Activated CD4-positive, alpha-beta T cell treated with anti-CD3 and anti-CD28 coated beads, Interleukin-2, Interleukin-4, amounts not matched to agents 100 ng/mL and 50 ng/mL, durations not matched to agents 16 hours and 8 hours (primary cell): Measurements from ENCODE around the gene KCNIP1.

ENCODE experiments used
- DNase-seq: peaks from one replicate; pipeline ENCODE4 v3.0.0-alpha.2; 2020; ENCODE audit warnings: low spot score

Gene KCNIP1

GRCh38 chr5:170508660-170509347 lies 5.0 kb downstream of the KCNIP1 start:
- DNase-seq = no peak

DNA sequence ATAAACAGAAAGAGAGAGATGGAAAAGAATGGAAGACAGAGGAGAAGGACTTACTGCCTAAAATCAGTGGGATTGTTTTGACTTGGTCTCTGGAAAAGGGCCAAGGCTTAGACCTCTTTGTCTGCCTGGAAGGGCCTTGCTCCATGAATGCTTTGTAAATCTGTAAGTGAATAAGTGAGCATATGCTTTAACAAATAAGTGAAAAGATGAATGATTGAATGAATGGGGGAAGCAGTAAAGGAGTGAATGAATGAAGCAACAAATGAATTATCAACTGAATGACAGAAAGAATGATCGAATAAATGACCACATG lies 5.5 kb downstream of the KCNIP1 start:
- DNase-seq = no peak

GRCh38 chr5:170510126-170510525 lies 6.3 kb downstream of the KCNIP1 start:
- no peak for DNase-seq

DNA sequence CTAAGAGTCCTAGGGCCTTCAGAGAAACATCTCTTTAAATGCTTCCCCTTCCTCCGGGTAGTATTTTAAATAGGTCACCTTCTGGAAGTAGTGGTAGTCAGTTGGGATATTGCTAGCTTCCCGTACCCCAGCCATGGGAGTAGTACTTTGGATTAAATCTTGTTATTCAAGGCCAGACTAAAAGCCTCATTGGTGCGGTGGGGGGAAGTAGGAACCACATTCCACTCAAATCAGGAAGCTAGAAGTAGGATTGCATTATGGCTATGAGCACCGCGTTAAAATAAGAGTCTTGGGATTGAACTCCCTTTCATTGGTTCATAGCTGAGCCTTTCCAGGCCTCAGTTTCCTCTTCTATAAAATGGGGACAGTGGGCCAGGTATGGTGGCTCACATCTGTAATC lies 6.7 kb downstream of the KCNIP1 start:
- no peak for DNase-seq

DNA sequence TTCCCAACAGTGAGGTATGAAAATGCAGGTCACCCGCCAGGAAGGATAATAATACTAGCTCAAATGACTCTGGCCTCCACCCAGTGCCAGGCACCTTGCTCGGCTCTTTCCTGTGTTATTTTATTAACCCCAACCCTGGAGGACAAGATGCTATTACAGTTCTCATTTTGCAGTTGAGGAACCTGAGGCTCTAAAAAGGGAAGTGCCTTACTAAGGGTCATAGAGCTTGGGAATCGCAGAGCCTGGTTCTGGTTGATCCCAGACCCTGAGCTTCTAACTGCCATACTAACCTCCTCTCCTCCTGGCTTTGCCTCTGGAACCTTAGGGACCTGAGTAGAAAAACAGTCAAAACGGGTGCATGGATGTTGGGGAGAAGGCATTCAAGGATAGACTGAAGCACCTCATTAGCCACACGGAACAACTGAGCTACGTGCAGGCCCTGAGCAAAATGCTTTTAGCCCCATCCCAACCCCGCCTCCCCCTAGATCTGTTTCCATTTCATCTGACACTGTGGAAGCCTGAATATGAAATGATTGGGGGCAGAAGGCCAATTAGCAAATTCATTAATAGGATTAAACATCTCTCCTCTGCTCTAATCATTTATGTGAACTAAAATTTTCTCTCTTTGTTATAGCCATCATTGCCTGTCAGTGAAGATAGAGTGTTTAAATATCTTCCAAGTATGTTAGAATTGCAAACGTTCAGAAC lies 7.9 kb downstream of the KCNIP1 start:
- no peak for DNase-seq

GRCh38 chr5:170513856-170514525 lies 10.2 kb downstream of the KCNIP1 start:
- DNase-seq = no peak

DNA sequence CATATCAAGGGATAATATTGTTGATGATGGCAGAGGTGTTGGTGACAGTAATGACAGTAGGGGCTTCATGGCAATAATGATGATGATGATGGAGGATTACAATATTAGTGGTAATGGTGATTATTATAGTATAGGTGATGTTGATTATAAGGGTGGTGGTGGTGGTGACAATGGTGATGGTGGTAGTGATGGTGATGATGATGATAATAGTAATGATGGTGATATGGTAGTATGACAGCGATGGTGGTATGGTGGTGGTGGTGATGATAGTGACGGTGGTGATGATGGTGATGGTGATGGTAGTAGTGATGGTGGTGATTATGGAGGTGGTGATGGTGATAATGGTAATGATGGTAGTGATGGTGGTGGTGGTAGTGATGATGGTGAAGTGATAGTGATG lies 13.6 kb downstream of the KCNIP1 start:
- DNase-seq = no peak

GRCh38 chr5:170518277-170518676 lies 14.5 kb downstream of the KCNIP1 start:
- DNase-seq = no peak

DNA sequence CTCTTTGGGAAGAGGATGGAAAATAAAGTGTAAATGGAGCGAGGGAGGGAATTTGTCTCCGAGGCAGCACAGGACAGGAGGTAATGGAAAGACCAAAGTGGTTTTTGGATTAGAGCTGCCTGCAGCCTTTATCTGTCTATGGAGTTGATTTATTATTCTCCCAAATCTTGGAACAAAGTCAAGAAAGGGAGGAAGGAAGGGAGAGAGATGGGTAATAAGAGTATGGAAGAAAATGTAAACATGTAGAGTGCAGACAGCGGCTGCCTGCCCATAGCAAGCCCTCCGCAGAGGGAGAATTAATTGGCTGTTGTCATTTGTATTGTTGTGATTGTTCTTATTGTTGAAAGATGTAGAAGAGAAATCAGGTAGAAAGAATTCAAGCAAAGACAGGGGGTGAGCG lies 15.7 kb downstream of the KCNIP1 start:
- no peak for DNase-seq

DNA sequence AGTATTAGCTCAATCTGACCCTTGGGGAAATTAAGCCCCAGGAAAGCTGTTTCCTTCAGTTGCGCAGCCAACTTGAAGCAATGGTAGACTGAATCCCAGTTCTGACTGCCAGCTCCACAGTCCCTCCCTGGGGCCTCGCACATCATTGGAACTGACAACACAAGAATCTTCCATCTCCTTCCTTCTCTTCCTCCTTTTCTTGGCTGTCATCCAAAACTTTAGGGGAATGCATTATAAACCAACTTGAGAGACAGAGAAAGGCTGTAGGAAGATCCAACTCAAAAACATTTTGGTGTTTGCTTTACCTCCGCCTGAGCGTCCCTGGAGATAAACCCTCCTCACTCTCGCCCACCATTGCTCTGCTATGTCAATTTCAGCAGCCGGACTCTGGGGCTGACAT lies 16.6 kb downstream of the KCNIP1 start:
- DNase-seq = no peak

DNA sequence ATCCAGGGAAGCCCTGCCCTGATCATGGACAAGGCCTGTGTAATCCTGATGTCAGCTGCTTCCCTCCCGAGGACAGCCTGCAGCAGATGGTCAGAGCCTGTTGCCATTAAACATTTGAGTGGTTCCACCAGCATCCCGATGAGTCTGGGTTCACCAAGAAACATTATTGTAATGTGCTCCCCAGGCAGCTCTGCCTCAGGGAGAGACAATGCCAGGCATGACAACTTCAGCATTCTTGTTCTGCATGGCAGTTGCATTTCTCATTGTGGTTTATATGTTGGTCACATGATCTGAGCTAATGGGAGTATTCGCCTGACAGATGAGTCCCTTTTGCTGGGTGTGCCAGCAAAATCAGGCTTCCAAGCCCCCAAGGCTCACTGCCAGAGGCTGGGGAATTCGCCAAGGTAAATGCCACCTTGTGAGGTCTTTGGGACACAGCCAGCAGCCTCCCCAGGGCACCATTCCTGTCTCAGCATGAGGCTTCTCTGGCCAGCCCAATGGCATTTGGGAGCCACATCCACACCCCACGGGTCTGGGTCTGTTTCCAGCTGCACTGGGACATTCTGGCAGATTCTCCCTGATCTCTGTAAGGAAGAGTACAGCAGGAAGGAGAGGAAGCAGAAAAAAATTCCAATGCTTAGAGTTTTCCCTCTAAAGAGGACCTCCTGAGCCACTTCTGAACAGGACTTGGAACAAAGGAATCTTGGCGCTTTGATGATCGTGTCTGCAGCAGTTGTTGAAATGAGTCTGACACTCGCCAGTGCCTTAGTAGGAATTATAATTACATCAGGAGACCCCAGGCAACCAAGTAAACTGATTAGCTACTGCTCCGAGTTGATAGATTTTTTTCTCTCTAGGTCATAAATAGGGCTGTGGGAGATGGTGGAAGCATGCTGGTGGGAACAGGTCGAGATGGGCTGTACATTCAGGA lies 18.7 kb downstream of the KCNIP1 start:
- no peak for DNase-seq

GRCh38 chr5:170523142-170523551 lies 19.3 kb downstream of the KCNIP1 start:
- DNase-seq = no peak

DNA sequence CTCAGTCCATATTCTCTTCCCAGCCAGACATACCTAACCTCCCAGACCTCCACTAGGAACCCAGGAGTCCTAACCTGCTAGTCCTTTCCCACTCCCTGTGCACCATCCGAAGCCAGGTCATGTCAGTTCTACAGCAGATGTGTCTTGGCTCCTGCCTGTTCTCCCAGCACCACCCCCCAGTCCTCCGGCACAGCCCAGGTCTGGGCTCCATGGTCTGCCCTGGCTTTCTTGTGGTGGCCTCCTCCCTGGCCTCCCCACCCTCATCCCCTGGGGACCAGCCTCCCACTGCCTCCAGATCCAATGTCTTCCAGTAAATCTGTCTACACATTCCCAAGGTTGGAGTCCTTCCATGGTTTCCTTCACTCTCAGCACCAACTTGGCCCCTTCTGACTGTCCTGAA lies 20.0 kb downstream of the KCNIP1 start:
- DNase-seq = no peak

DNA sequence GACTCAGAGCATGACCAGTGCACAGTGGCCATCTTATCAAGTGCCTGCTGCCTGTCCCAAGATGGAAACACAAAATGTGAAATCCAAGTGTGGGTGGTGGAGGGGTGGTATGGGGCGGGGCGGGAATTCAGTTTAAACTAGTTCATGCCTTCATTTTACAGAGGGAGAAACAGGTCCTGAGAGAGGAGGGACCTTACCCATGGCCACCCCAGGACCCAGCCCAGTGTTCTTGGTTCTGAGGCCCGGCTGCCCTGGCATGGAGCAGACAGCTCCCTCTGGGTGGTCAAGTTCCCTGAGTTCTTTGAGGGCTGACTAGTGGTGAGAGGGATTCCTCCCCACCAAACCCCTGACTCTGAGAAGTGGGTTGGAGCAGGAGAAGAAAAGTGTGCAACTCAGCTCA lies 20.8 kb downstream of the KCNIP1 start:
- DNase-seq = no peak

- no peak for DNase-seq
Measured at GRCh38 chr5:170525470-170526211, 21.8 kb downstream of the KCNIP1 start.

DNA sequence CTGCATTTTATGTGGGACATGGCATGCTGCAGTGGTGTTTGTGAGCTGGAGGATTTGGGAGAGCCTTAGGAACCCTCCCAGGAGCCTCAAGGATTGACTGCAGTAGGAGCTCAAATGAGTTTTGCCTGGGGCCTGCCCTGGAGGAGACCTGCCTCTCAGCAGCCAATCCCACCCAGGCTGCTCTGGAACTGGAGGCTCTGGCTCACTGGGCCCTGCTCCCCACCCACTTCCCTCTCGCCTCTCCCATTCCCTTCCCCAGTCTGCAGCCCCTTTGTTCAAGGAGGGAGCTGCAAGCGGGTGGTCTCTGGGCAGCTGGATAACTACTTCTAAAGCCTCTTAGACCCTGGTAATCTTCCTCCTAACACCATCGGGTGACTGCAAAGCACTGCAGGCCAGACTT lies 24.2 kb downstream of the KCNIP1 start:
- no peak for DNase-seq

DNA sequence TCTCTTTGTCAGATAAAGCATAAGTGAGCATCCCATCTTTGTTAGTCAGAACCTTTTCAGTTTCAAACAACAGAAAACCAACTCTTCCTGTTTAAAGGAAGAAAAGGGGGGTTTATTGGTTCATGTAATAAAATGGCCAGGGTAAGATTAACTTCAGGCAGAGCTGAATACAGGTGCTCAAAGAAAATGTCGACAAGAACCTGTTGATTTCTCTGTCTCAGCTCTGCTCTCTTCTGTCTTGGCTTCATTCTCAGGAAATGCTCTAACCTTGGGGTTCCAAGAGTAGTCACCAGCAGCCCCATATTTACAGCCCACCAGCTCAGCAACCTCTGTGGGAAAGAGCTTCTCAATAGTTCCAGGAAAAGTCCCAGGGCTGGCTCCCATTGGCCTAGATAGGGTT lies 25.2 kb downstream of the KCNIP1 start:
- no peak for DNase-seq

- no peak for DNase-seq
Measured at GRCh38 chr5:170532935-170533334, 29.1 kb downstream of the KCNIP1 start.

GRCh38 chr5:170533383-170533782 lies 29.6 kb downstream of the KCNIP1 start:
- DNase-seq = no peak

- DNase-seq = no peak
Measured at GRCh38 chr5:170534177-170534576, 30.4 kb downstream of the KCNIP1 start.

DNA sequence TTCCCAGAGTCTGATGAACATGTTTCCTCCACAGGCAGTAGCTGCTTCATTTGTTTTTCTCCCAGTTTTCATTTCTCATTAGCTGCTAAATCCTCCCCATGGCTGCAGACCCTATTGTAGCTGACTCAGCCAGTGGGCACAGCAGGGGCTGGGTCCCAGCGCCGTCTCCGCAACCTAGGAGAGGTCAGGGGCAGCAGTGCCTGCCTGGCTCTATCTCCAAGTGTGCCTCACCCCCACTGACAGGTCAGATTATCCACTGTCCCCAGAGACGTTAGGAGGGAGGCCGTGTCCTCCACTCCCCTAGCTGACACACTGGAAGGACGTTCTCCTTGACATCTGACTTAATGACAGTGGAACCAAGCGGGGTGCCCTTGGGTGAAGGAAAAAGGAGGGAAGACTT lies 31.1 kb downstream of the KCNIP1 start:
- DNase-seq = no peak

GRCh38 chr5:170536525-170536924 lies 32.7 kb downstream of the KCNIP1 start:
- DNase-seq = no peak
